Testis (tissue), 3 donors: Measurements from ENCODE around the gene GNAS-AS1. TPM values are rescaled to one million over a fixed set of nuclear protein-coding genes. Genes with fewer than 3 reads are reported as not detected.

Experiments
- DNase-seq: peaks from one replicate; pipeline ENCODE4 v3.0.0-alpha.2; 2019
- H3K27ac ChIP-seq, 2 donors: fragments of 200-600 bp; sonication (generic); one replicate each; pipeline ENCODE4 v1.5.1; 2019
- H3K27me3 ChIP-seq: fragments of 200-600 bp; sonication (generic); one replicate; pipeline ENCODE4 v1.5.1; 2019
- H3K36me3 ChIP-seq: fragments of 200-600 bp; sonication (generic); one replicate; pipeline ENCODE4 v1.5.1; 2017; ENCODE audit warnings: low read depth; ENCODE audit errors: missing control alignments
- H3K4me1 ChIP-seq: fragments of 200-600 bp; sonication (generic); one replicate; pipeline ENCODE4 v1.5.1; 2019
- H3K4me3 ChIP-seq, 2 donors: fragments of 200-600 bp; sonication (generic); one replicate each; pipeline ENCODE4 v1.5.1; 2017 to 2019
- H3K9me3 ChIP-seq: fragments of 200-600 bp; sonication (generic); one replicate; pipeline ENCODE4 v1.5.1; 2017
- POLR2A ChIP-seq: fragments of 450-650 bp; IDR thresholded peaks from one replicate; pipeline ENCODE4 v1.6.1; 2017; ENCODE audit warnings: antibody characterized with exemption, mild to moderate bottlenecking, moderate library complexity
- WGBS, 2 donors: methylation state at CpG; one replicate each; pipeline ENCODE4 v1.1.5; 2018; 5-methylcytosine and 5-hydroxymethylcytosine counted together
- intact Hi-C: fragments of 100-400 bp; cut with DNase I; formaldehyde crosslinking; loops from one replicate; pipeline ENCODE4 v1.15.1; 2023; ENCODE audit warnings: low total_unique reads
- polyA plus RNA-seq: library from polyadenylated mRNA; stranded (reverse); fragments of 350-450 nt; fragmentation: Illumina TruSeq; extraction: RNeasy Lipid Tissue Mini Kit (QIAGEN cat#74804); gene quantifications from one replicate; pipeline ENCODE4 v1.2.3, GENCODE V29; 2014; ENCODE audit warnings: low read depth, low replicate concordance; ENCODE audit not compliant: insufficient read depth
- total RNA-seq, 2 donors: library from RNA; depleted of rRNA; stranded (reverse); fragments of >200 nt; gene quantifications; one replicate each; pipeline ENCODE4 v1.2.3, GENCODE V29; 2016
- TF ChIP-seq, protein P1 (sequence below), 3 experiments: fragments of 450-650 bp in 2 of 3; fragments of 200-600 bp in 1 of 3; sonication (generic) in 1 of 3; IDR thresholded peaks; one replicate each; pipeline ENCODE4 v1.5.1; 2016 to 2019; ENCODE audit warnings: antibody characterized with exemption in 3 of 3, mild to moderate bottlenecking in 2 of 3, moderate library complexity in 1 of 3

GNAS-AS1 gene
- total and polyA plus RNA-seq, 3 donors from 2014 or later = 1.1 to 4.4 (median 3.5) TPM

DNA sequence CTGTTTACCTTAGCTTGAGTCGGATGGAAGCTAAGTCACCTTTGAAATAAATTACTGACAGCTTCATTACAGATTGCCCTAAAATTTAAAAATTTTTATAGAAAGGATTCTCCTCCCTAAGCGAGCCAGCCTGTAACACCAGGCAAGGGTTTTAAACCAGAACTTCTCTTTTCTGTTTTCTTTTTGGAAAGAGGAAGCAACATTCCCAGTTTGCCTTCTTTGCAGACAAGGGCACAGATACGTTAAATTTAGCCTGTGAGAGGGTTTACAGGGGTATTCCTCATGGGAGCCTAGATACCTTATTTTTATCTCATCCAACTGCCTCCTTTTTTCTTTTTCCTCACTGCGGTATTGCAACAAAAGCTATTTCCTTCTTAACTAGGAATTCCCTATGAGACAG is 46.8 kb upstream of the GNAS-AS1 start:
- H3K36me3 ChIP-seq = no peaks in the 10 kb centered on the region
- 51 to 53% methylated on average over 4 of the region's 4 CpGs for WGBS, 2 donors
- no peak overlapping the region for H3K4me3 ChIP-seq
- H3K4me1 ChIP-seq = peaks cover 44% of the 10 kb centered on the region
- DNase-seq = no peak
- no peaks in the 10 kb centered on the region for H3K9me3 ChIP-seq
- no peak for TF ChIP-seq POLR2A
- TF ChIP-seq, protein P1, sequence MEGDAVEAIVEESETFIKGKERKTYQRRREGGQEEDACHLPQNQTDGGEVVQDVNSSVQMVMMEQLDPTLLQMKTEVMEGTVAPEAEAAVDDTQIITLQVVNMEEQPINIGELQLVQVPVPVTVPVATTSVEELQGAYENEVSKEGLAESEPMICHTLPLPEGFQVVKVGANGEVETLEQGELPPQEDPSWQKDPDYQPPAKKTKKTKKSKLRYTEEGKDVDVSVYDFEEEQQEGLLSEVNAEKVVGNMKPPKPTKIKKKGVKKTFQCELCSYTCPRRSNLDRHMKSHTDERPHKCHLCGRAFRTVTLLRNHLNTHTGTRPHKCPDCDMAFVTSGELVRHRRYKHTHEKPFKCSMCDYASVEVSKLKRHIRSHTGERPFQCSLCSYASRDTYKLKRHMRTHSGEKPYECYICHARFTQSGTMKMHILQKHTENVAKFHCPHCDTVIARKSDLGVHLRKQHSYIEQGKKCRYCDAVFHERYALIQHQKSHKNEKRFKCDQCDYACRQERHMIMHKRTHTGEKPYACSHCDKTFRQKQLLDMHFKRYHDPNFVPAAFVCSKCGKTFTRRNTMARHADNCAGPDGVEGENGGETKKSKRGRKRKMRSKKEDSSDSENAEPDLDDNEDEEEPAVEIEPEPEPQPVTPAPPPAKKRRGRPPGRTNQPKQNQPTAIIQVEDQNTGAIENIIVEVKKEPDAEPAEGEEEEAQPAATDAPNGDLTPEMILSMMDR (IDR thresholded peaks at IDR 0.05) = no peak
- peak overlapping the region in 1 of 2 donors; percentile 29 for H3K27ac ChIP-seq
- intact Hi-C loops = no loop called here
- H3K27me3 ChIP-seq = no peaks in the 10 kb centered on the region

DNA sequence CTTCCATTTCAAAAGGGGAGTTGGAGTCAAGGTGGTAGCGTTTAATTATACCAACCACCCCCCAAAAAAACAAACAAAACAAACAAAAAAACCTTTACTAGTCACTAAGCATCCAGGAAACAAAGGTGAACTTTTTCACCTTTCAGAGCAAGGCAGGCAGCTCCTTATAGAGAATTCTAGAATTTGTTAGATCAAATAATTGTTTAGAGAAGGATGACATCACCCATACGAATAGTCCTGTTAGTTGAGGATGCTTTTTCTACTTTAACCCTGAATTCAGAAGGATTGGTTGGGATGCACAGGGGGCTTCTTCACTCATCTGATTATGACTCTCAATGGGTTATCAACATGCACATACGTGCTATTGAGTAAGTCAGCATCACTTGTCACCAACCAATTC is 46.1 kb upstream of the GNAS-AS1 start:
- no peaks in the 10 kb centered on the region for H3K9me3 ChIP-seq
- H3K4me3 ChIP-seq = no peak overlapping the region
- WGBS, 2 donors = 72 to 73% methylated on average over 3 of the region's 3 CpGs
- peaks cover 44% of the 10 kb centered on the region for H3K4me1 ChIP-seq
- DNase-seq = no peak
- H3K27ac ChIP-seq = no peak overlapping the region
- intact Hi-C loops = no loop called here
- TF ChIP-seq POLR2A = no peak
- no peaks in the 10 kb centered on the region for H3K27me3 ChIP-seq
- no peaks in the 10 kb centered on the region for H3K36me3 ChIP-seq

DNA sequence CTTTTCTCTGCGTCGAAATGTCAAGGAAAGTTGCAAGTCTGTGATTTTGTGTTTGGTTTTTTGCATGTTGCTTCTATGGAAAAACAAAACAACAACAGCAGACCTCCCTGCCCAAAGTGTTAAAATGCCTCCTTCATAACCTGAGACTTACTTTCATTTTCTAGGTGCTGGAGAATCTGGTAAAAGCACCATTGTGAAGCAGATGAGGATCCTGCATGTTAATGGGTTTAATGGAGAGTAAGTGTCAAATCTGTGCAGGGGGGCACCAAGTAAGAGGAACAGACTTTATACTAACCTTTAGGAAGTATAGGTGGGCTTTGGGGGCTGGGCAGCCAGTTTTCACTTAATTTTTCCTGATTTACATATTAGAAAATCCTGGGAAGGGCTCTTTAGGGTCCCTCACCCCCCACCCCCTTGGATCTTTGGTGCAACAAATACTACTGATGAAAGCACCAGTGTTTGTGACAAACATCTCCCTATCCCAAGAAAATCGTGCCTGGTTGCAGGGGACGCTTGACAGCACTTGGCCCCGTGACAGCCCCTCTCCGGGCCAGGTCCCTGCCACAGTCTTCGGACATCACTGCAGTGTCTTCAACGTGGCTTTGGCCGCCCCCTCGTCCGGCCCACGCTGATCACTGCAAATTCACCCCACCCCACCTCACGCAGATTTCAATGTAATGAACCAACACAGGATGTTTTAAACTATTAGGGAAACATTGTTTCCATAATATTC is 44.9 kb upstream of the GNAS-AS1 start:
- H3K4me1 ChIP-seq = peaks cover 44% of the 10 kb centered on the region
- no peak overlapping the region for H3K27ac ChIP-seq
- intact Hi-C loops = no loop called here
- H3K9me3 ChIP-seq = no peaks in the 10 kb centered on the region
- DNase-seq = no peak
- H3K4me3 ChIP-seq = no peak overlapping the region
- H3K36me3 ChIP-seq = no peaks in the 10 kb centered on the region
- no peaks in the 10 kb centered on the region for H3K27me3 ChIP-seq
- WGBS, 2 donors = 37 to 40% methylated on average over 13 of the region's 13 CpGs
- no peak for TF ChIP-seq POLR2A
- TF ChIP-seq, protein P1 (IDR thresholded peaks at IDR 0.05) = no peak

DNA sequence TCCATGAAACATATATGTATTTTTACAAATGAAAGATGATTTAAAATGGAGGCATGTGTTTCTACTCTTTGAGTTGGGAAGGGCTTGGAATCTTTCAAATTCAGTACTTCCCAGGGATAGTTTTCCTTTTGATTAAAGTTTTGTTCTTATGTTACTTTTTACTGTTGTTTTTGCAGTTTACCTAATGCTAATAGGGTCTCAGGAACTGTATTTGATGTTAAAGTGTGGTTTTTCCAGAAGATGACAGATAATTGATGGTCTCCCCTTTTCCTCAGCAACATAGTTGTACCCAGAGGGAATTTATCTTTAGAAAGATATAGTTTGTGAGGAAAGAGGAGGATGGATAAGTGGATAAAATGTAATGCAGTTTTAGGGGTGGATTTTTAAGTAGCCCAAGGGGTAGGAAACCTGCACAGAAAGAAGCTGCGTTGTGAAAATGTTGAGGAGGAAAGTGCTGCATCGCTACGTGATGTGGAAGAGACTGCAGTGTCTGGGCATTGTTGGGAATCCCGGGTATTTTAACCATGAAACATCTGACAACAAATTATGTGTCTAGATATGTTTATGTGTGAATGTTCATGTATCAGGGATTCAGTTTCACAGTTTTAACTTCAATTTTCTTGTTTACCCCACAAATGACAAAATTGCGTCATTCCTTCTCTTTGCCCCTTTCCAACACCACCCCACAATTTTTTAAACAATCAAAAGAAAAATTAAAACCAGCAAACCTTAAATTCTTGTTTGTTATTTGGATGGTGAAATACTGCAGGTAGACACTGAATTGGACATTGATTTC is 44.1 kb upstream of the GNAS-AS1 start:
- H3K27me3 ChIP-seq = no peaks in the 10 kb centered on the region
- DNase-seq = no peak
- WGBS, 2 donors = 26 to 38% methylated on average over 5 of the region's 5 CpGs
- H3K4me3 ChIP-seq = no peak overlapping the region
- H3K9me3 ChIP-seq = no peaks in the 10 kb centered on the region
- intact Hi-C loops = loop anchor here (5.0 kb wide), 1 partner anchor 87 kb away; the partner anchor contains the start of gene NELFCD
- no peak overlapping the region for H3K27ac ChIP-seq
- peaks cover 40% of the 10 kb centered on the region for H3K4me1 ChIP-seq
- no peak for TF ChIP-seq POLR2A
- TF ChIP-seq, protein P1 (IDR thresholded peaks at IDR 0.05) = no peak
- no peaks in the 10 kb centered on the region for H3K36me3 ChIP-seq

DNA sequence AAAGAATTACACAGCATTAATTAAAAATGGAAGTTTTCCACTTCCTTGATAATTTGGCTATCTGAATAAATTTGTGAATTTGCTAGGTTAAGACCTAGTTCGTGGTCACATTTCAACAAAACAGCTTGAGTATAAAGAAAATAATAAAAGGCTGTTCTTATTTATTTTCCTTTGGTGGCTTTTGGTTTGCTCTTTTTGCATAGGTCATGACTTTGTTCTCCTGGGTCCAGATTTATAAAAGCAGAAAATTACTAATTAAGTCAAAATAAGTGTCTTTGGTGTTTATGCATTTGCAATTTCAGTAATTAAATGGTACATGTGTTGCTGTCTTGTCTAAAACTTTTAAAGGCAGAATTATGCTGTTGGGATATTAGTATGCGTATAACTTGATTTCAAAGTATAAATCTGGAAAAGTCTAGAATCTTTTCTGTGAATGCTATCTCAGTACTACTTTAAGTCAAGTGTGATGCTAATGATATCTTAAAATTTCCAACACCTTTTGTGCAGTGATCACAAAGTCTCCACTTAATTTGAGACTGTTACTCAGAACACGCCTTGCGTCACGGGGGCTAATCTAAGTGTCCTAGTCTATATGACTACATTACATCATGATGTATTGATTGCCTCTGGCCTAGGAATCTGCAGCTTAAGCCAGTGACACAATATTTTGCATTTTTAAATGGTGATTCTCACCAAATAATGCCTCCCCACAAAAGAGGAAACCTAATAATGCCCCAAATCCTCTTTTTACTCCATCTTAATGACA is 42.8 kb upstream of the GNAS-AS1 start:
- Histone ChIP-seq H3K27me3 (no peaks in the 10 kb centered on the region), H3K27ac (peak overlapping the region in 1 of 2 donors; percentile 99), H3K4me3 (no peak overlapping the region), H3K36me3 (no peaks in the 10 kb centered on the region), H3K4me1 (peaks cover 40% of the 10 kb centered on the region), H3K9me3 (no peaks in the 10 kb centered on the region)
- WGBS, 2 donors = 41 to 46% methylated on average over 5 of the region's 5 CpGs
- DNase-seq = no peak
- TF ChIP-seq, protein P1 (IDR thresholded peaks at IDR 0.05) = no peak
- no peak for TF ChIP-seq POLR2A
- intact Hi-C loops = loop anchor here (5.0 kb wide), 1 partner anchor 89 kb away; the partner anchor contains the start of gene NELFCD
